Kidney (tissue), 14 donors: Measurements from ENCODE around the gene NDUFS5. TPM values are rescaled to one million over a fixed set of nuclear protein-coding genes. Genes with fewer than 3 reads are reported as not detected.
"Not testable (repeated sequence)": the region's sequence is repeated elsewhere in the genome, so short reads cannot be mapped to it uniquely, and the experiment has no call there.

Experiments
- DNase-seq, 5 donors: peaks; one replicate each; pipeline ENCODE4 v3.0.0-alpha.2; 2013 to 2020
- FAIRE-seq: peaks from 2 replicates; lab custom pipeline; 2012; peaks lifted over from hg19 to GRCh38; lab: Jason Lieb, UNC
- H3K27ac ChIP-seq, 2 donors: one replicate each; pipeline ENCODE4 v1.7.0; 2013; ENCODE audit warnings: low read depth in 2 of 2, low read length in 2 of 2, inconsistent platforms in 1 of 2
- H3K27me3 ChIP-seq: one replicate; pipeline ENCODE4 v1.7.1; 2013; ENCODE audit warnings: low read length, inconsistent platforms; ENCODE audit not compliant: control insufficient read depth, insufficient read depth
- H3K36me3 ChIP-seq, 3 donors: one replicate each; pipeline versions ENCODE4 v1.7.0 to v1.7.1; 2013; ENCODE audit warnings: low read length in 3 of 3, control low read depth in 1 of 3, inconsistent platforms in 1 of 3; ENCODE audit not compliant: insufficient read depth in 3 of 3, control insufficient read depth in 2 of 3
- H3K4me1 ChIP-seq, 3 donors: one replicate each; pipeline versions ENCODE4 v1.7.0 to v1.7.1; 2013; ENCODE audit warnings: low read length in 3 of 3, inconsistent platforms in 1 of 3, low read depth in 1 of 3; ENCODE audit not compliant: control insufficient read depth in 2 of 3, insufficient read depth in 2 of 3
- H3K4me3 ChIP-seq, 3 donors: one replicate each; pipeline versions ENCODE4 v1.7.0 to v1.8.1; 2013; ENCODE audit warnings: low read length in 3 of 3, control low read depth in 1 of 3, inconsistent platforms in 1 of 3
- H3K9ac ChIP-seq, 3 donors: one replicate each; pipeline versions ENCODE4 v1.7.0 to v1.7.1; 2013; ENCODE audit warnings: low read length in 3 of 3, control low read depth in 1 of 3, inconsistent platforms in 1 of 3
- H3K9me3 ChIP-seq, 3 donors: one replicate each; pipeline versions ENCODE4 v1.7.0 to v1.7.1; 2013; ENCODE audit warnings: low read length in 3 of 3, control low read depth in 1 of 3, inconsistent platforms in 1 of 3; ENCODE audit not compliant: control insufficient read depth in 2 of 3, insufficient read depth in 1 of 3
- intact Hi-C: fragments of 100-400 bp; cut with DNase I; formaldehyde crosslinking; loops from one replicate; pipeline ENCODE4 v1.11.1; 2022
- polyA plus RNA-seq: library from polyadenylated mRNA; stranded (reverse); fragments of 350-450 nt; fragmentation: Illumina TruSeq; extraction: RNeasy Lipid Tissue Mini Kit (QIAGEN cat#74804); gene quantifications from one replicate; pipeline ENCODE4 v1.2.3, GENCODE V29; 2014; ENCODE audit warnings: low read depth, low replicate concordance; ENCODE audit not compliant: insufficient read depth
- total RNA-seq: library from RNA; stranded (reverse); fragmentation: NEBNext Ultra II Directional; extraction: Animal tissue kit (Norgen Biotek cat#: 25700); gene quantifications from one replicate; pipeline ENCODE4 v1.2.1, GENCODE V29; 2021
- TF ChIP-seq, protein P1 (sequence below): IDR thresholded peaks from 3 replicates; pipeline ENCODE4 v1.5.1; 2012; ENCODE audit warnings: mild to moderate bottlenecking, moderate library complexity, borderline replicate concordance; ENCODE audit not compliant: insufficient read depth; ENCODE audit errors: extremely low read depth
- donor health status: control.
- donor health status: control.
- donor health status: control.
- donor health status: control.
- donor health status: control.
- donor health status: DM: yes; HTN: yes; CAD: no.
- donor health status: Normal renal cell carcinoma (clear cell type).

Gene NDUFS5
- total and polyA plus RNA-seq, 2 donors from 2014 or later, result 174 to 1,037 TPM

DNA sequence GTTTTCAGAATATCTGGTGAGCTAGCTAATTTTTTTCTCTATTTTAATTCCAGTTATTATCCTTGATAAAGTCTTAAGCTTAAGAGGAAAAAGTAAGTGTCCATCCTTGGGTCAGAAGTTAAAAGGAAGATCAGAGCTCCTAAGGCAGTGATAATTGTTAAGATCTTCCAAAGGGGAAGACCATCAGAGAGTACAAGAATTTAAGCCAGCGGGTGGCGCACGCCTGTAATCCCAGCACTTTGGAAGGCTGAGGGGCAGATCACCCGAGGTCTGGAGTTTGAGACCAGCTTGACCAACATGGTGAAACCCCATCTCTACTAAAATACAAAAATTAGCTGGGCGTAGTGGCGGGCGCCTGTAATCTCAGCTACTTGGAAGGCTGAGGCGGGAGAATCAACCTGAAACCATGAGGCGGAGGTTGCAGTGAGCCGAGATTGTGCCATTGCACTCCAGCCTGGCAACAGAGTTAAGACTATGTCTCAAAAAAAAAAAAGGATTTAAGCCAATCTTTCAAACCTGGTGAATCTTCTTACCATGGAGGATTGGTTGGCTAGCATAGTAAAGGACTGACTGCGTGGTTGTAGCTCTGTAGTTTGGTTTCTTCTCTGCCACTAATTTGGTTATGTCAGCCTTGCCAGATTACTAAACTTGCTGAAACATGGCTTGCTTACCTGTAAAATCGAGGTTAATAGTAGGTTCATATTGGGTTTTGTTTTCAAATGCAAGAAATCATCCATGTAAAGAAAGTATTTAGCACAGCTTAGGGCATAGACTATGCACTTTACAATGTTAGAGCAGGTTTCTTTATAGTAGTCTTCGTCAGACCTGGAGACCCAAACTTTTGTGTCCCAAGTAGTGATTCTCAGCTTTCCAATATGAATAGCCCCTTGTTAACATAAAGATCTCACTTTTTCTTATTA is 19.2 kb upstream of the NDUFS5 start:
- Histone ChIP-seq H3K9me3 (no peaks in the 10 kb centered on the region), H3K9ac (no peak overlapping the region), H3K27me3 (no peaks in the 10 kb centered on the region), H3K36me3 (peaks cover 2 to 56% (median 33%) of the 10 kb centered on the region in 3 donors), H3K27ac (no peak overlapping the region), H3K4me1 (peaks cover 0 to 3% (median 0%) of the 10 kb centered on the region in 3 donors), H3K4me3 (no peak overlapping the region)
- intact Hi-C loops, result no loop called here
- TF ChIP-seq, protein P1, sequence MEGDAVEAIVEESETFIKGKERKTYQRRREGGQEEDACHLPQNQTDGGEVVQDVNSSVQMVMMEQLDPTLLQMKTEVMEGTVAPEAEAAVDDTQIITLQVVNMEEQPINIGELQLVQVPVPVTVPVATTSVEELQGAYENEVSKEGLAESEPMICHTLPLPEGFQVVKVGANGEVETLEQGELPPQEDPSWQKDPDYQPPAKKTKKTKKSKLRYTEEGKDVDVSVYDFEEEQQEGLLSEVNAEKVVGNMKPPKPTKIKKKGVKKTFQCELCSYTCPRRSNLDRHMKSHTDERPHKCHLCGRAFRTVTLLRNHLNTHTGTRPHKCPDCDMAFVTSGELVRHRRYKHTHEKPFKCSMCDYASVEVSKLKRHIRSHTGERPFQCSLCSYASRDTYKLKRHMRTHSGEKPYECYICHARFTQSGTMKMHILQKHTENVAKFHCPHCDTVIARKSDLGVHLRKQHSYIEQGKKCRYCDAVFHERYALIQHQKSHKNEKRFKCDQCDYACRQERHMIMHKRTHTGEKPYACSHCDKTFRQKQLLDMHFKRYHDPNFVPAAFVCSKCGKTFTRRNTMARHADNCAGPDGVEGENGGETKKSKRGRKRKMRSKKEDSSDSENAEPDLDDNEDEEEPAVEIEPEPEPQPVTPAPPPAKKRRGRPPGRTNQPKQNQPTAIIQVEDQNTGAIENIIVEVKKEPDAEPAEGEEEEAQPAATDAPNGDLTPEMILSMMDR, result no peak
- no peak for FAIRE-seq
- peak in 1 of 5 donors; percentile 35 for DNase-seq

DNA sequence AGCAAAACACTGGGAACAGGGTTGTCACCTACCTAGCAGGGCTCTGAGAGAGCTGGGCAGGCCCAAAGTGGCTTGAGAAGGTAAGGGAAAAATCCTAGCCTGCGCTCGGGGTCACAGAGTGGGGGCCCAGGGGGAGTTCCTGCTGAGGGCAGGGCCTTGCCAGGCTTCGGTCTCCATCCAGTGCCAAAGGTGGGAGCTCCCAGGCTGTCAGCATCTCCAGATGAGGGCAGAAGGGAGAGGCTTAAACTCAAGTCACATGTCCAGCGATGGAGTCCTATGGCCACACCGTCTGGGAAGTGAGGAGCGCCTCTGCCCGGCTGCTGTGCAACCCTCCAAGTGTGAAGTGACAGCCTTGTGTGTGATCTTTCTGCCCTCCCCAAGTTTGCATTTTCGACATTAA is 11.2 kb upstream of the NDUFS5 start:
- intact Hi-C loops, H3K4me1 ChIP-seq, H3K9ac ChIP-seq, H3K9me3 ChIP-seq, H3K27me3 ChIP-seq, H3K4me3 ChIP-seq, H3K27ac ChIP-seq, FAIRE-seq, H3K36me3 ChIP-seq: not testable (repeated sequence)
- peak in 1 of 5 donors; percentile 65 for DNase-seq

DNA sequence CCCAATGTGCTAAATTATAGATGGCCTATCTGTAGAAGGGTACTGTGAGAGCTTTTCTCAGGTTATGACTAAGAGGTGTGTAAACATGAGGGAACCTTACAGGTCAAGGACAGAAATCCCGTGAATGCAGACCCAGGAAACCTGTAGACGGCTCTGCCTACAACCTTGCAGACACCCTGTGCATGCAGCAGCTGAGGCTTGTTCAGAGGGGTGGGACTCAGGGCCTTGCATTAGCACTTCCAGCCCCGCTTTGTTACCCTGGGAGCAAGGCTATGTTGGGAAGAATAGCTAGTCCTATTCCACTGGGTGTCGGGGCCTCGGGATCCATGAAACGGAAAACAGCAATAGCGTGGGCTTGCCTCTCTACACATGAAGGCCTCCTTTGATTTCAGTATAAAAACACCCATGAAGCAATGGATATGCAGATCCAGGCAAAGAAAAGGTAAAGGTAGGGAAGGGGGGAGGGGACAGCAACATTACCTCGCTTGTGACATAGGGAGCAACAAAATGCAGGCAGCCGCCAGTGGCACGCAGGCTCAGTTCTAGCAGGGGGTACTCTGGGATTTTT is 9.5 kb upstream of the NDUFS5 start:
- DNase-seq (no peak), FAIRE-seq (no peak)
- Histone ChIP-seq H3K27me3 (no peaks in the 10 kb centered on the region), H3K4me3 (no peak overlapping the region), H3K9ac (no peak overlapping the region), H3K9me3 (no peaks in the 10 kb centered on the region), H3K36me3 (peaks cover 0 to 3% (median 0%) of the 10 kb centered on the region in 3 donors), H3K4me1 (no peaks in the 10 kb centered on the region), H3K27ac (no peak overlapping the region)
- intact Hi-C loops, result no loop called here
- TF ChIP-seq, protein P1, result no peak

DNA sequence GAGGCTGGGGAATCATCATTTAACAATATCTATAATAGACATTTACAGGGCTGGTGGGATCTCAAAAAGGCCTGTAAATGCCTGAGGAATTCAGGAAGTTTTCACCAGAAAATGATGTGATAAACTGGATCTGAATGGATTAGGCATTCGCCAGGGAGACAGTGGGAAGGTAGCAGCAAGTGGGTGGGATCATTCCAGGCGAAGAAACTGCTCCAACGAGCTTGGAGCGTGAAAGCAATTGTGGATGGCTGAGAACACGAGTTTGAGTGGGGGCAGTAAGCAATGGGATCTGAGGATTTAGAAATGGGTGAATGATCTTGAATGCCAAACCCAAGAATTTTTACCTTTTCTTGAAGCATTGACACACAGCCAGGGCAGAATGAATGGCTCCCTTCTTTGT is 8.9 kb upstream of the NDUFS5 start:
- H3K4me1 ChIP-seq, result no peaks in the 10 kb centered on the region
- intact Hi-C loops, result no loop called here
- H3K4me3 ChIP-seq, result no peak overlapping the region
- no peaks in the 10 kb centered on the region for H3K27me3 ChIP-seq
- H3K36me3 ChIP-seq, result peaks cover 0 to 3% (median 0%) of the 10 kb centered on the region in 3 donors
- DNase-seq (no peak), FAIRE-seq (no peak)
- no peak overlapping the region for H3K9ac ChIP-seq
- TF ChIP-seq, protein P1, result no peak
- H3K9me3 ChIP-seq, result no peaks in the 10 kb centered on the region
- no peak overlapping the region for H3K27ac ChIP-seq

DNA sequence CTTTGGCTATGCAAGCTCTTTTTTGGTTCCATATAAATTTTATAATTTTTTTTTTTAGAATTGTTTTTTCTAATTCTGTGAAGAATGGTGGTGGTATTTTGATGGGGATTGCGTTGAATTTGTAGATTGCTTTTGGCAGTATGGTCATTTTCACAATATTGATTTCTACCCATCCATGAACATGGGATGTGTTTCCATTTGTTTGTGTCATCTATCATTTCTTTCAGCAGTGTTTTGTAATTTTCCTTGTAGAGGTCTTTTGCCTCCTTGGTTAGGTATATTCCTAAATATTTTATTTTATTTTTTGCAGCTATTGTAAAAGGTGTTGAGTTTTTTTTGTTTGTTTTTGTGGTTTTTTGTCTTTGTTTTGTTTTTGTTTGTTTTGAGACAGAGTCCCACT is 5.7 kb upstream of the NDUFS5 start:
- H3K9ac ChIP-seq, H3K9me3 ChIP-seq, H3K27me3 ChIP-seq, FAIRE-seq, H3K4me3 ChIP-seq, H3K4me1 ChIP-seq, DNase-seq, H3K36me3 ChIP-seq, intact Hi-C loops, H3K27ac ChIP-seq: not testable (repeated sequence)
